NCI-H2081 (cell line): ENCODE data around the gene MYO10.
"Not testable (repeated sequence)": the region's sequence is repeated elsewhere in the genome, so short reads cannot be mapped to it uniquely, and the experiment has no call there.

Source experiments
- DNase-seq, 2 experiments: peaks; one replicate each; lab custom pipeline; 2025; lab: John Stamatoyannopoulos, UW

MYO10 gene

GRCh38 chr5:16669776-16670175 lies 266.3 kb downstream of the MYO10 start:
- no peak for DNase-seq

- no peak for DNase-seq
Observed at GRCh38 chr5:16668631-16669030, 267.5 kb downstream of the MYO10 start.

- no peak for DNase-seq
Observed at GRCh38 chr5:16668194-16668593, 267.9 kb downstream of the MYO10 start.

- peak; percentile 75 to 77 for DNase-seq
Observed at GRCh38 chr5:16666883-16667398, 269.1 kb downstream of the MYO10 start.

- no peak for DNase-seq
Observed at GRCh38 chr5:16666130-16666882, 269.8 kb downstream of the MYO10 start.

DNA sequence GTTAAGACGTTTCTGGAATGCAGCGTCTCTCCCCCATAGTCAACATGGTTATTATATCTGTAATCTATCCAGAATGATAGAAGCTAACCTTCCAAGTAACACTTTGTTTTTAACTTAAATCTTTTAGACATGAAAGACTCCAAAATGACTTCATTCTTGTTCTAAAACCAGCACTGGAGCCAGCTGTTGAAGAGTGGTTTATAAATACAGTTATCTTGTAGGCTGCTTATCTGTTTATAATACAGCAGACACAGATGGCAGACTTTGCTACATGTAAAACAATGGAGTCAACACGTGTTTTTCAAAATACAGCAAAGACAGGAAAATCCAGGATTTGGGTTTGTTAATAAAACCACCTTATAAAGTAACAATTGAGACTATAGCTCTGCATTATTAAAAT lies 270.5 kb downstream of the MYO10 start:
- DNase-seq: no peak

DNA sequence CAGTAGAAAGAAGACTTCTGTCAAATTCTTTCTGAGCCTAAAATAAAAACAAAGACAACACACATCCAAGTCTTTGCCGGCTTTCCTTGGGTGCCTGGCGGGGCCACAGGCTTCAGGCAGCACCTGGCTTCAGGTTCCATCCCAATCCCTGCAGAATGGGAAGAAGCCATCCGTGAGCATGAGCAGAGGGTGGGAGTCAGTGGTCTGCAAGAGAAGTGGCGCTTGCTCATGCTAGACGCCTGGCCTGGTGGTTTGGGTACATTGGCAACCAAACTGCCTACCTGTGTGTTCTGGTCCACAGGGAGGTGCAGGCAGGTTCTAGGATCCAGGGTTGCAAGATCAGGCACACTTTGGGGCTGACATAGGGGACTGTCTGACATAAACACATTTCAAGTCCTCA lies 271.7 kb downstream of the MYO10 start:
- DNase-seq: no peak

DNA sequence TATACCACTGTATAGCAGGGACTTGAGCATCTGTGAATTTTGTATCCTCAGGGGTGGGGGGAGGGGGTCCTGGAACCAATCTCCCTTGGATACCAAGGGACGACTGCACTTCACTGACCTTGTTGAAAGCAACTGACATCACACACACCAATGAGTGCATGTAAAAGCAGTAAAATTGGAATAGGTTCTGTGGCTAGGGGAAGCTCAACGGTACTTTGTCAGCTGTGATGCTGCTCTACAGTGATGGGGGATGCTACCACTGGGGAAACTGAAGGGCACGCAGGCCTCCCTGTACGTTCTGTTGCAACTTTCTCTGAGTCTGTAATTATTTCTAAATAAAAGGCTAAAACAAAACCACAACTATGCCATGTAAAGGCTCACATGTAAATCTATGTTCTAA lies 272.2 kb downstream of the MYO10 start:
- no peak for DNase-seq

DNA sequence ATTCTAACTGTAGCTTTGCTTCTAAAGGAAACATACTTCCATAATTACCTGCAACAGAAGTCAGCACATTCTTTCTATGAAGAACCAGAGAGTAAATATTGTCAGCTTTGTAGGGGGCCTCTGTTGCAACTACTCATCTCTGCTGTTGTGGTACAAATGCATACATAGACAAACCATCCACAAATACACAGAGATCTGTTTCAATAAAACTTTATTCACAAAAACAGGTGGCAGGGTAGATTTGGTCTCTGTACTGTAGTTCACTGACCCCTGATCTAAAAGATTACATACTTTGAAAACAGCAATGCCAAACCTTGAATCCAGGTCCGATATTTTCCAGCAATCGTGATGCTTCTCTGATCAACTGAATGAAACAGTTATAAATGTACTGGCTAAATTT lies 274.4 kb downstream of the MYO10 start:
- DNase-seq: no peak

GRCh38 chr5:16660982-16661381 lies 275.1 kb downstream of the MYO10 start:
- no peak for DNase-seq

DNA sequence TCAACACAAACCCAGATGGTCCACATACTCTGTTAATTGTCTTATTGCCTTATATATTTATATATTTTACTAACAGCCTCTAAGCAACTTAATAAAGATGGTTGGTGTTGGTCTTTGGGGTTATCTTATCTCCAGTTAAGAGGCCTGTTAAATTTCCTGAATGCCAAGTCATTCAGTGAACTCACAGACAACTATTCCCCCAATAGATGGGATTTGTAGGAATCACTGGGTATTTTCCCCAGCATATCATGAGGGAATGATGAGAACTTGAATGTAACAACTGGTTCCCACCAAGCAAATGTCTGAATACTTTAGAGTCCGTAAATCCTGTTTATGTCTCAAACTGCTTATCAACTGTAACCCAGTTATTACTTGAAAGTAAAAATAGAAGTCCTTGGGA lies 276.6 kb downstream of the MYO10 start:
- no peak for DNase-seq

GRCh38 chr5:16656561-16657191 lies 279.4 kb downstream of the MYO10 start:
- no peak for DNase-seq

GRCh38 chr5:16654647-16655334 lies 281.3 kb downstream of the MYO10 start:
- no peak for DNase-seq

DNA sequence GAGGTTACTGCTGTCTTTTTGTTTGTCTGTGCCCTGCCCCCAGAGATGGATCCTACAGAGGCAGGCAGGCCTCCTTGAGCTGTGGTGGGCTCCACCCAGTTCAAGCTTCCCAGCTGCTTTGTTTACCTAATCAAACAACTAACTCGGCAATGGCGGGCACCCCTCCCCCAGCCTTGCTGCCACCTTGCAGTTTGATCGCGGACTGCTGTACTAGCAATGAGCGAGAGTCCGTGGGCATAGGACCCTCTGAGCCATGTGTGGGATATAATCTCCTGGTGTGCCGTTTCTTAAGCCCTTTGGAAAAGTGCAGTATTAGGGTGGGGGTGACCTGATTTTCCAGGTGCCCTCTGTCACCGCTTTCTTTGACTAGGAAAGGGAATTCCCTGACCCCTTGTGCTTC lies 287.3 kb downstream of the MYO10 start:
- not testable (repeated sequence) for DNase-seq

DNA sequence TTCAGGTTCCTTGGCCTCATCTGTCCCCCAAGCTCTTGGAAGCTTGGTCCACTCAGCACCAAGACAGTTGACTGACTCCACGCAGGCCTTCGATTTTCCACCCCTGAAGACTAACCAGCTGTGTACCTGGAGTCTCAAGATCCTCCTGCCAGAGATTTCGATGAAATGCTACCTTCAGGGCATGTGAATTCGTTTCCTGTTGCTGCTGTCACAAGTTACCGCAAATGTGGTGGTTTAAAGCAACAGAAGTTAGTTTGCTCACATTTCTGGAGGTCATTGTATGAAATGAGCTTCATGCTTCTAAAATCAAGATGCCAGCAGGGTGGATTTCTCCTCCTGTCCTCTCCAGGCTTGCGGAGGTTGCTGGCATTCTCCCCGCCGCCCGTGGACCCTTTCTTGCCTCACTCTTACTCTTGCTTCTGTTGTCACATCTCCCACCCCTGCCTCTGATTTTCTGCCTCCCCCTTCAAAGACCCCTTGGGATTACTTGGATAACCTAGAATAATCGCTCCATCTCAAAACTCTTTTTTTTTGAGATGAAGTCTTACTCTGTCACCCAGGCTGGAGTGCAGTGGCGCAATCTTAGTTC lies 291.7 kb downstream of the MYO10 start:
- DNase-seq: no peak

DNA sequence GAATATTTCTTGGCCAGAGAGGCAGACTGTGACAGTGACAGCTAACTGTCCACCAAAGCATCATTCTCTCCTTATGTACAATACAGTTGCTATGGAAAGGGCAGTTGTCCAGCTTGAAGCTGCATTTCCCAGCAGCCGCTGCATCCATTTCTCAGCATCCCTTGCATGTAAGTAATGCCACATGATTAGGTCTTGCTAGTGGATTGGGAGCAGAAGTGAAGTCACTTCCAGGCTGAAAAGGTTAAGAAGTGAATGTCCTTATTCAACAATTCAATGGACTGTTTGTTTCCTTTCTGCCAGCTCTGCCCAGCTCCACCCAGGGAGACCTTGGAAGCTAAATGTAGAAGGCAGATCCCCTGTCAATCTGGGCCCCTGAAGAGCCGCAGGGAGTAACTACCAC lies 293.2 kb downstream of the MYO10 start:
- DNase-seq: no peak

- no peak for DNase-seq
Observed at GRCh38 chr5:16639206-16639605, 296.9 kb downstream of the MYO10 start.

DNA sequence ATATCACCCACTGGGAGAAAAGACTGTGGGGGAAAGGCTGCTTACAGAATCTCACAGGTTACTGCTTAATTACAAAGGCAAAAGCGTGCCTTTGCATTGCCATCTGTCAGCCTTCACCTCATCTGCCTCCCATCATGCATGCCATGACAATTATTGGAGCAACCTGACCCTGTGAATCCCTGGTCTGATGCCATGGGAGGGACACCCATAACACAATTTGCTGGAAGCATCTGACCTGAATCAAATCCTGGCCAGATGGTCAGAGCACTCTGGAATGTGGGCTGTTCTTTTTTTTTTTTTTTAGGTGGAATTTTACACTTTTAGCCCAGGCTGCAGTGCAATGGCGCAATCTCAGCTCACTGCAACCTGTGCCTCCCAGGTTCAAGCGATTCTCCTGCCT lies 307.7 kb downstream of the MYO10 start:
- no peak for DNase-seq

GRCh38 chr5:16626696-16627264 lies 309.3 kb downstream of the MYO10 start:
- DNase-seq: no peak

- DNase-seq: no peak
Observed at GRCh38 chr5:16625096-16625495, 311.0 kb downstream of the MYO10 start.

DNA sequence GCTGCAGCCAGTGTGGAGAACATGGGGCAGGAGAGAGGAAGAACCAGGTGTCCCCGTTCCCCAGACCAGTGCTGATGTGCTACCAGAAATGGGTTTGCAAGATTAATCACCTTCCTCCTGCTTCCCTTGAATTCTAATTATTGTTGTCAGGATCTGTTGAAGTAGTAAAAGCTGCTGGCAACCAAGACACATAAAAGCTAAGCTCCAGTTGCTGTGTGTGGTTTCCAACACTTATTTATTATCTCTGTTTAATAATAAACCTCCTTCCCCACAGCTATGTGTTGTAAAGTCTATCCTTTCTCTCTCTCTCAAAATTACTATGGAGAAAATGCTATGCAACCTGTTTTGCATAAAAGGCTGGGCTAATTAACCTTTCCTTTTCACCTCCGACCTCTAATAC lies 317.0 kb downstream of the MYO10 start:
- no peak for DNase-seq
